Inferior parietal cortex (tissue), 1 donor: ENCODE data around the gene CATSPERE.
A peak's percentile ranks its signal among the peaks of the same experiment; 100 is the strongest.

Experiments used
- DNase-seq: peaks from one replicate; pipeline ENCODE4 v3.0.0-alpha.2; 2016; ENCODE audit errors: extremely low spot score

Gene CATSPERE, protein sequence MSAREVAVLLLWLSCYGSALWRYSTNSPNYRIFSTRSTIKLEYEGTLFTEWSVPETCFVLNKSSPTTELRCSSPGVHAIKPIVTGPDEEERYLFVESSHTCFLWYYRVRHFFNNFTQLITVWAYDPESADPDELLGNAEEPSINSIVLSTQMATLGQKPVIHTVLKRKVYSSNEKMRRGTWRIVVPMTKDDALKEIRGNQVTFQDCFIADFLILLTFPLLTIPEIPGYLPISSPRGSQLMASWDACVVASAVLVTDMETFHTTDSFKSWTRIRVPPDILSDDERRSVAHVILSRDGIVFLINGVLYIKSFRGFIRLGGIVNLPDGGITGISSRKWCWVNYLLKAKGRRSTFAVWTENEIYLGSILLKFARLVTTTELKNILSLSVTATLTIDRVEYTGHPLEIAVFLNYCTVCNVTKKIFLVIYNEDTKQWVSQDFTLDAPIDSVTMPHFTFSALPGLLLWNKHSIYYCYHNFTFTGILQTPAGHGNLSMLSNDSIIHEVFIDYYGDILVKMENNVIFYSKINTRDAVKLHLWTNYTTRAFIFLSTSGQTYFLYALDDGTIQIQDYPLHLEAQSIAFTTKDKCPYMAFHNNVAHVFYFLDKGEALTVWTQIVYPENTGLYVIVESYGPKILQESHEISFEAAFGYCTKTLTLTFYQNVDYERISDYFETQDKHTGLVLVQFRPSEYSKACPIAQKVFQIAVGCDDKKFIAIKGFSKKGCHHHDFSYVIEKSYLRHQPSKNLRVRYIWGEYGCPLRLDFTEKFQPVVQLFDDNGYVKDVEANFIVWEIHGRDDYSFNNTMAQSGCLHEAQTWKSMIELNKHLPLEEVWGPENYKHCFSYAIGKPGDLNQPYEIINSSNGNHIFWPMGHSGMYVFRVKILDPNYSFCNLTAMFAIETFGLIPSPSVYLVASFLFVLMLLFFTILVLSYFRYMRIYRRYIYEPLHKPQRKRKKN

DNA sequence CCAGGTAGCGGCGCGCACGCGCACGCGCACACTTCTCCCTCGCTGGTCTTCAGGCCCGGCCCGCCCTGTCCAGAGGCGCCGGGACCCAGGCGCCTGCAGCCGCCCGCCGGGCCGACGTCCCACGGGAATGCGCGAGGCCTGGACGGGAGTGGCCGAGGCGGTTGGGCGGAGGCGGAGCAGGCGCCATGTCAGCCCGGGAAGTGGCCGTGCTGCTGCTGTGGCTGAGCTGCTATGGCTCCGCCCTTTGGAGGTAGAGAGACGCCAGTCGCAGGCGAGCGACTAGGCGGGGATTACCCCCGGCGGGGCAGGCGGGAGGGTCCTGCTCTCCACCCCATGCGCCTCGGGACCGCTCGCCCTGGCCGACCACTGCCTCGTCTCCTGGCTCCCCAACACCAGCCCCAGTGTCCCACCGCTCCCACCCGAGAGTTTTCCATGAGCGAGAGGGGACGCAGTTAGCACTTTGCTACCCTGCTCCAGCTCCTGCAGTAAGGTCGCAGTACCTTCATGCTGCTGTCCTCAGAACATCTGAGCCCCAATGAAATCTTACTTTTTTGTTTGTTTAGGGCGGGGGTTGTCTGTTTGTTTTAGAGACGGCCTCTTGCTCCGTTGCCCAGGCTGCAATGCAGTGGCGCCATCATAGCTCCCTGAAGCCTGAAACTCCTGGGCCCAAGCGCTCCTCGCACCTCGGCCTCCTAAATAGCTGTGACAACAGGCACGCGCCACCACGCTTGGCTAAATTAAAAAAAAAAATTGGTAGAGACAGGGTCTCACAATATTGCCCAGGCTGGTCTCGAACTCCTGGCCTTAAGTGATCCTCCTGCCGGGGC is at the start of gene CATSPERE:
TSS of gene CATSPERE (plus strand) at position 29 of the 827 bp plus-strand sequence. CDS start at position 186, 157 bp downstream.
- DNase-seq: peak; percentile 69

DNA sequence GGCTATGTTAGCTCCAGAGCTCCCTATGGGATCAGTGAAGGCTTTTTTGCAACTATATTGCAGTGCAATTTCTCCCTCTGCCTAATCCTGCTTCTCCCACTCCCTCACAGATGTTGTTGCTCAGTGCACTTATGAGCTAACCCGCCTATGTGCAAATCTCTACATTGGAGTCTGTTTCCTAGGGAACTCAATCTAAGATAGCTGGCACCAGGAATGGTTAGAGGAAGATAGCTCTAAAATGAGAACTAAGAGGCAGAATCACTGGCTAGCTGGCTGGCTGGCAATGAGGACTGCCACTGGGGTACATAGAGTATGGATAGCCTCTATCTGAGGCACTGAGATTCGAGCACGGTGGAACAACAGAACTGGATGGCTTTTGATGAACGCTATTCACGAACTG is 48.9 kb upstream of the CATSPERE start:
- peak; percentile 26 for DNase-seq

DNA sequence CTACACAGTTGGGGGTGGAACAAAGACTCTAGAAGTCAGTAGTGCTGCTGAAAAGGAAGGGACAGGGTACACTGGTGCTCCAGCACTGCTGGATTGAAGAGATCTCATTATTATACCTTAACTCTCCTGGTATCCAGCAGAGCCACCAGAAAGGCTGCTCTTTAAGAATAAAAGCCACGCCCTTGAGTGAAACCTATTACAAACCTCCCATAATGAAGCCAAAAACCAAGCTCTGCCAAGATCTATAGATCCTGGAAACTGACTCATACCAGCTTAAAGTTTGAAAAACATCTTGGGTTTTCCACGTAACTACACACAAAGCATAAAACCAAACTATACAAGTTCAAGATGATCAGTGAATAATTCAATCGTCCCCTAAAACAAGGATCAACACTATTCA is 47.3 kb upstream of the CATSPERE start:
- DNase-seq: no peak

GRCh38 chr1:244414543-244414942 is 46.5 kb upstream of the CATSPERE start:
- no peak for DNase-seq

- DNase-seq: no peak
Measured at GRCh38 chr1:244419024-244419423, 42.0 kb upstream of the CATSPERE start.

- no peak for DNase-seq
Measured at GRCh38 chr1:244422174-244422573, 38.9 kb upstream of the CATSPERE start.

DNA sequence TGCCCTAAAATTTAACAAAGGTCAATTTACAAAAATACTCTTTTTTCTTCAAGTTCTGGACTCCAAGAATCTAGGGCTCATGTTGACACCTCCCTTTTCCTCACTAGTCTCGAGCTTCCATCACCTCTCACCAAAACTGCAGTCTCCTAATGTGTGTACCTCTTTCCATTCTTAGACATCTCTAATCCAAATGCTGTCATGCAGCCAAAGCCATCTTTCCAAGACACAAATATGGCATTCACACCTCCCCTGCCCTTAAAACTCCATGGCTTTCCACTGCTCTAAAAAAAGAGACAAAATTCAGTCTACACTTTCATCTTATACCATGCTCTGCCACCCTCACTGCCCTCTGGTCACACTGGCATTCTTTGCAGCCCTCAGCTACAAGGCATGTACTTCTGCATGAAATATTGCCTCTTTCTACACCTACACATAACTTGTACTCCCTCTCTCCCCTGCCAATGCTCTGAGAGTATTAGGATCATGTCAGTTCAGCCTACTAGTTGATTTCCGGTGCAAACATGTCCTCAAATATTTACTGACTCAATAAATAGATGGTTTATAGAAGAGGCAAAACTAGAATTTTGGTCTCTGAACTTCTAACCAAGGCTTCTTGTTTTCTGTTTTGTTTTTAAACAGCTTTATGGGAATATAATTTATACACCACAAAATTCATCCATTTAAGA is 36.3 kb upstream of the CATSPERE start:
- peak; percentile 13 for DNase-seq

DNA sequence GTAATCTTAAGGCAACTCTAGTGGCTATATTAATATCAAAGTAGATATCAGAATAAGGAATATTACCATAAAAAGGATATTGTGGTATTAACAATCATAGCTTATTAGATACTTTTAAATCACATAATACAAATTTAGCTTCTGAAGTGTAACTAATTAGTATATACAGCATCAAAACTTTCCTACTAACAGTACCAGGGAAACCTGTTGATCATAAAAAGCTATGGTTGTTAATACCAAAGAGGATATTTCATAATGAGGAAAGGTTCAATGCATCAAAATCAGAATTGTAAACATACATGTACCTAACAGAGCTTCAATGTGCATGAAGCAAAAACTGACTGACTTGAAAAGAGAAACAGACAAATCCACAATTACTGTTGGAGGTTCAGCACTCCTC is 33.4 kb upstream of the CATSPERE start:
- DNase-seq: no peak

DNA sequence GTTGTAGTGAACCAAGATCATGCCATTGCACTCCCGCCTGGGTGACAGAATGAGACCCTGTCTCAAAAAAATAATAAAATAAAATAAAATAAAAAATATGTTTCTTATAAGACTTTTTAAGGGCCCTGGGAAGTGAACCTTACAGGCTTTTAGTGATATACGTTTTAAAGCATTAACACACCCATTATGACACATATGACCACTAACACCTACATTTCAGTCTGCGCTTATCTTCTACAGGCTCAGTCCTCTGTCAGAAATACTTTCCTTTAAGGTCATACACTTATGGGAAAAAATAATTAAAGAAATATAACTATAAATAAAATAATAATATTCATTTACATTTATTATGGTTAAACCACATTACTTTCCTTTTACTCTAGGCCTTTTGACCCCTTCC is 31.3 kb upstream of the CATSPERE start:
- no peak for DNase-seq

DNA sequence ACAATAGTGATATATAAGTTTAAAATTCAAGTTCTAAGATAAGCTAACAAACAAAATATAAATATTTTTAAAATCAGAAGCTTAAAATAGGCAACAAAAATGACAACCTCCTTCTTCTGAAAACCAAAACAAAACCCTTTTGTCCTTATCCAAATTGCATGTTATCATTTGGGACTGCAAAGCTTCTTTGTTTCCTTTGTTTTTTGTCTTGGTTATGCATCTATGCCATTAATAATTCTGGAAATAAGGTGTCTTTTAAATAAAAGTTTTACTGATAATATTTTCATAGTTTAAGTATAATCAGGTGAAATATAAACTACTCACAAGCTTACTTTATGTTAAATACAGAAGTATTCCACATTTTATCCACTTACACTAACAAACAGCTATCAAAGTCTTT is 29.9 kb upstream of the CATSPERE start:
- DNase-seq: peak; percentile 62

DNA sequence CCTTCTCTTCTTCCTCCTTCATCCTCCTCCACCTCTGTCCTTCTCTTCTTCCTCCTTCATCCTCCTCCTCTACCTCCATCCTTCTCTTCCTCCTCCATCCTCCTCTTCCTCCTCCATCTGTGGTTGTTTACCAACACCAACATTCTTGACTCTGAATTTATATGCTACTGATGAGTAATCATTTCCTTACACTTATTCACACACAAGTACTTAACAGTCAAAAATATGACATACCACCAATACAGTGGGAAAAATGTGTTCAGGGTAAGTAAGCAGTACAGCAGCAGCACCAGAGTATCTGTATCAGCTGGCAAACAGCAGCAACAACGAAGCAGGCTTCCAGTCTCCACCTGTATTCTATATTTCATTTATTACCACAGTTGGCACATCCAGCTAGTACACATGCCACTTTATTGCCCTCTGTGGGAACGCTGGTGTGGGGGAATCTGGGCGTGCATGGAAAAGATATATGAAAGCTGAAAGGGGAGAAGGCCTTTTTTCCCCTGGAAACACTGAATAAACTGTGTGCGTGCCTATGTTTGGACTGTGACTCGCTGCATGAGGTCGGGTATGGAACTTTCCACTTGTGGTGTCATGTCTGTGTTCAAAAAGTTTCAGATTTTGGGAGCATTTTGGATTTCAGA is 25.4 kb upstream of the CATSPERE start:
- no peak for DNase-seq

- no peak for DNase-seq
Measured at GRCh38 chr1:244436336-244437085, 24.6 kb upstream of the CATSPERE start.

- DNase-seq: no peak
Measured at GRCh38 chr1:244437086-244437468, 24.0 kb upstream of the CATSPERE start.

DNA sequence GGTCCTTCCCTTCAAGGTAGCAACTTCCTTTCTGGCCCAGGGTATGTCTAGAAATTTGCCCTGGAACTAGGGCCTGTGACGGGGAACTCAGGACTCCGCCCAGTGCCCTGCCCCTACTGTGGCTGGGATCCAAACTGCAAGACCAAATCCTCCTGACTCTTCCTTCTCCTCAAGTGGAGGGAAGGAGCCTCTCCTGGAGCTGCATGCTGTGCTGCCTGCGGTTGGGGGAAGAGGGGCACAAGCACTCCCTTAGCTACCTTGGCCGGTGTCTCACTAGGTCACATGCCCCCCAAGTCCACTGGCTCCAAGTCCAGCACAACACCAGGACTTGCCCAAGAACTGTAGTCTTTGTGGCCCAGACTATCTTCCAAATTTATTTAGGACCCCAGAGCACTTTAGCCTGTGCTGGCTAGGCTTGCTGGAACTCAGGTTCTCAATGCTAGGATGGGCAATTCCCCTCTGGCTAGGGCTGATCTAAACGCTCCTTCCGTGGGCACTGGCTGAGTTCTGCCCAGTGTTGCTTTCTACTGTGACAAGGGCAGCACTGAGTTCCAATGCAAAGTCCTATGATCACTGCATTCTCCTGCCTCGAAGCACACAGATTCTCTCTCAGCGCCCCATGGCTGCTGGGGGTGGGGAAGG is 21.6 kb upstream of the CATSPERE start:
- no peak for DNase-seq

- no peak for DNase-seq
Measured at GRCh38 chr1:244442850-244443249, 18.2 kb upstream of the CATSPERE start.

DNA sequence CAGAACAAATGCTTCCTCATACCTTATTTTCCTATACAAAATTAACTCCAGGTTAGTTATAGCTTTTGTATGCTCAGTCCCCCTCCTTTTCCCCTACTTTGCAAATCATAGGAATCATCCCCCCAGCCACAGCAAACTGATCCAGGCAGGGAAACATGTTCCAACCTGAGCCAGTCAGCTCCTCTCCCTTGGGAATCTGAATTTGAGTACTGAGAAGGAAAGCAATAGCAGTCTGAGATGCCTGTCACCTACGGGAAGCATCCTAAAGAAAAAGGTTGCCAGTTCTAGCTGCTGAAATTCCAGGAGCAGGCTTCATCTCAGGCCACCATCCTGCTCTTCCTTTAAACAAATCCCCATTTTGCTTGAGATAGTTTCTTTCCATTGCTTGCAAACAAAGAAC is 16.2 kb upstream of the CATSPERE start:
- no peak for DNase-seq

DNA sequence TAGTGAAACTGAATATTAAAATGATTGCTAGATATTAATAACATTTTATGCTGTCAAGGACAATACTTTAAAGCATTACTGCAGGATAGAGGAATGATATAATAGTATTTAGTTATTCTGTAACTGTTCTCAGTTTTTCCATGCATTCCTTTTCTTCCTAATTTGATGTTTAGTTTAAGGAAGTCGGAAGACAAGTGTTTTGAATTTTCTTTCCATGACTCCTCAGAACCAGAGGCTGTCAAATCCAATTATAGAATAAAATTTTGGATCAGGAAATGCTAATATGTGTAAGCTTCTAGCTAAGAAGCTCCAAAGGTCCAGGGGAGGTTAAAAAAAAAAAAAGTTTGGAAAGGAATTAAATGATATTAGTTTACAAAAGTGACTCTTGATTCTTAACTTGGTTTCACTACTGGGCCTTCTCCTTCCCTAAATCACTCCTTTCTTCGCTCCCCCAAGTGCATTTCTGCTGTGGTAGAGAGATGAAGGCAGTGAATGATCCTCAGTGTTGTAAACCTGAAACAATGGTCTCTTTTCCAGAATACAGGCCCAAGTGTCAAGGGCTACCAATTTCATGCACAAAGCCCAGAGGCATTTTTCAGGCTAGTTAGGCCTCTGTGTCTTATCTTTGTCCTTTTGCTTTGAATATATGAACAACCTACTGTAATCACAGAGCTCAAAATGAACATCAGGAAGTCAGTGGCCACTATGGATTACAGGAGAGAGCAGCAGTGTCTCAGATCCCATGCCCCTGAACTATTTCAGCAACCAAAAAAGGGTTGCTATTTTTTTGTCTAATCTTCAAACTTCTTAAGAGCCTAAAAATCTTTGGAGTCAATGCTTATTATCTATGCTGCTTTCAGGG is 15.5 kb upstream of the CATSPERE start:
- peak; percentile 67 for DNase-seq

- DNase-seq: no peak
Measured at GRCh38 chr1:244447024-244447423, 14.0 kb upstream of the CATSPERE start.
